HEK293 (cell line): ENCODE measurements around the gene FCRL1.

Experiments used
- CTCF ChIA-PET: fragments of 350-600 bp; formaldehyde crosslinking; extraction: SDS; loops from one replicate; lab custom pipeline; 2021; ENCODE audit warnings: antibody characterized with exemption; lab: Yijun Ruan, JAX
- POLR2A ChIA-PET: fragments of 300-600 bp; formaldehyde crosslinking; extraction: SDS; loops from one replicate; lab custom pipeline; 2020; ENCODE audit warnings: antibody characterized with exemption, inconsistent platforms; lab: Yijun Ruan, JAX
- H3K27ac ChIP-seq: fragments of 200-500 bp; sonication (Bioruptor generic); 2 replicates; pipeline ENCODE4 v1.5.1; 2014; ENCODE audit warnings: low read depth, low read length, control low read depth, inconsistent platforms; ENCODE audit errors: extremely low read depth
- H3K36me3 ChIP-seq, 2 experiments: fragments of 200-500 bp in 1 of 2; sonication (Bioruptor generic) in 1 of 2; 1 replicate in 1 of 2; 2 replicates in 1 of 2; pipeline ENCODE4 v1.5.1; 2014 to 2017; ENCODE audit warnings: inconsistent platforms in 2 of 2, low read length in 2 of 2; ENCODE audit not compliant: control insufficient read depth in 2 of 2, insufficient read depth in 1 of 2
- H3K4me1 ChIP-seq: fragments of 200-500 bp; sonication (Bioruptor generic); 2 replicates; pipeline ENCODE4 v1.5.1; 2014; ENCODE audit warnings: mild to moderate bottlenecking, low read length, inconsistent platforms; ENCODE audit not compliant: control insufficient read depth, insufficient read depth
- H3K4me3 ChIP-seq: 2 replicates; pipeline ENCODE4 v1.5.1; 2011; ENCODE audit warnings: low read depth, mild to moderate bottlenecking, control low read depth, low read length, moderate library complexity
- H3K9me3 ChIP-seq: fragments of 200-500 bp; sonication (Bioruptor generic); 2 replicates; pipeline ENCODE4 v1.5.1; 2014; ENCODE audit warnings: low read depth, low read length, inconsistent platforms; ENCODE audit not compliant: control insufficient read depth, insufficient read depth
- KLF10 ChIP-seq: fragments of 450-650 bp; IDR thresholded peaks from 2 replicates; pipeline ENCODE4 v1.5.1; 2018; ENCODE audit warnings: missing biosample characterization, mild to moderate bottlenecking, missing genetic modification characterization
- SP2 ChIP-seq: fragments of 450-650 bp; formaldehyde crosslinking; IDR thresholded peaks from 2 replicates; pipeline ENCODE4 v1.5.1; 2016; ENCODE audit warnings: missing biosample characterization, missing genetic modification characterization
- TCF7L2 ChIP-seq: IDR thresholded peaks from 2 replicates; pipeline ENCODE4 v1.6.1; 2011; ENCODE audit warnings: low read depth, mild to moderate bottlenecking, inconsistent platforms, low read length, moderate library complexity, borderline replicate concordance
- TRIM28 ChIP-seq: IDR thresholded peaks from 2 replicates; pipeline ENCODE4 v1.6.1; 2011; ENCODE audit warnings: low read length, control low read depth, borderline replicate concordance
- ZBTB21 ChIP-seq: fragments of 450-650 bp; formaldehyde crosslinking; IDR thresholded peaks from 2 replicates; pipeline ENCODE4 v1.5.1; 2017; ENCODE audit warnings: missing biosample characterization, missing genetic modification characterization
- ZNF169 ChIP-seq: fragments of 450-650 bp; formaldehyde crosslinking; IDR thresholded peaks from 2 replicates; pipeline ENCODE4 v1.5.1; 2016; ENCODE audit warnings: missing biosample characterization, missing genetic modification characterization
- ZNF214 ChIP-seq: fragments of 450-650 bp; formaldehyde crosslinking; IDR thresholded peaks from 2 replicates; pipeline ENCODE4 v1.5.1; 2017; ENCODE audit warnings: missing biosample characterization, mild to moderate bottlenecking, missing genetic modification characterization, borderline replicate concordance
- ZNF335 ChIP-seq: fragments of 450-650 bp; formaldehyde crosslinking; conservative IDR thresholded peaks from 2 replicates; pipeline ENCODE4 v1.5.1; 2016; ENCODE audit warnings: missing biosample characterization, missing genetic modification characterization
- ZNF416 ChIP-seq: fragments of 450-650 bp; formaldehyde crosslinking; IDR thresholded peaks from 2 replicates; pipeline ENCODE4 v1.5.1; 2016; ENCODE audit warnings: missing biosample characterization, missing genetic modification characterization
- ZNF529 ChIP-seq: fragments of 450-650 bp; formaldehyde crosslinking; IDR thresholded peaks from 2 replicates; pipeline ENCODE4 v1.5.1; 2017; ENCODE audit warnings: missing genetic modification characterization, missing biosample characterization; ENCODE audit not compliant: insufficient replicate concordance
- ZNF544 ChIP-seq: fragments of 450-650 bp; formaldehyde crosslinking; IDR thresholded peaks from 2 replicates; pipeline ENCODE4 v1.5.0; 2017; ENCODE audit warnings: missing biosample characterization, missing genetic modification characterization
- ZNF677 ChIP-seq: fragments of 450-650 bp; IDR thresholded peaks from 2 replicates; pipeline ENCODE4 v1.5.0; 2018; ENCODE audit warnings: missing biosample characterization, mild to moderate bottlenecking, missing genetic modification characterization, moderate library complexity
- ZNF747 ChIP-seq: fragments of 450-650 bp; formaldehyde crosslinking; IDR thresholded peaks from 2 replicates; pipeline ENCODE4 v1.5.1; 2016; ENCODE audit warnings: missing biosample characterization, missing genetic modification characterization
- ZNF785 ChIP-seq: fragments of 450-650 bp; formaldehyde crosslinking; IDR thresholded peaks from 2 replicates; pipeline ENCODE4 v1.5.1; 2016; ENCODE audit warnings: missing biosample characterization, missing genetic modification characterization
- TF ChIP-seq, protein P1 (sequence below): fragments of 450-650 bp; formaldehyde crosslinking; IDR thresholded peaks from 2 replicates; pipeline ENCODE4 v1.5.1; 2017; ENCODE audit warnings: missing biosample characterization, missing genetic modification characterization
- TF ChIP-seq, protein P2 (sequence below): fragments of 450-650 bp; formaldehyde crosslinking; IDR thresholded peaks from 2 replicates; pipeline ENCODE4 v1.5.1; 2016; ENCODE audit warnings: missing biosample characterization, missing genetic modification characterization
- TF ChIP-seq, protein P3 (sequence below): fragments of 450-650 bp; formaldehyde crosslinking; IDR thresholded peaks from 2 replicates; pipeline ENCODE4 v1.5.1; 2017; ENCODE audit warnings: missing biosample characterization, missing genetic modification characterization
- TF ChIP-seq, protein P4 (sequence below): fragments of 450-650 bp; formaldehyde crosslinking; optimal IDR thresholded peaks from 2 replicates; pipeline ENCODE3; 2016; ENCODE audit warnings: missing biosample characterization, mild to moderate bottlenecking, missing genetic modification characterization
- TF ChIP-seq, protein P5 (sequence below): fragments of 450-650 bp; formaldehyde crosslinking; conservative IDR thresholded peaks from 2 replicates; pipeline ENCODE4 v1.5.1; 2016; ENCODE audit warnings: low read depth, missing biosample characterization, missing genetic modification characterization

FCRL1 gene, protein sequence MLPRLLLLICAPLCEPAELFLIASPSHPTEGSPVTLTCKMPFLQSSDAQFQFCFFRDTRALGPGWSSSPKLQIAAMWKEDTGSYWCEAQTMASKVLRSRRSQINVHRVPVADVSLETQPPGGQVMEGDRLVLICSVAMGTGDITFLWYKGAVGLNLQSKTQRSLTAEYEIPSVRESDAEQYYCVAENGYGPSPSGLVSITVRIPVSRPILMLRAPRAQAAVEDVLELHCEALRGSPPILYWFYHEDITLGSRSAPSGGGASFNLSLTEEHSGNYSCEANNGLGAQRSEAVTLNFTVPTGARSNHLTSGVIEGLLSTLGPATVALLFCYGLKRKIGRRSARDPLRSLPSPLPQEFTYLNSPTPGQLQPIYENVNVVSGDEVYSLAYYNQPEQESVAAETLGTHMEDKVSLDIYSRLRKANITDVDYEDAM

DNA sequence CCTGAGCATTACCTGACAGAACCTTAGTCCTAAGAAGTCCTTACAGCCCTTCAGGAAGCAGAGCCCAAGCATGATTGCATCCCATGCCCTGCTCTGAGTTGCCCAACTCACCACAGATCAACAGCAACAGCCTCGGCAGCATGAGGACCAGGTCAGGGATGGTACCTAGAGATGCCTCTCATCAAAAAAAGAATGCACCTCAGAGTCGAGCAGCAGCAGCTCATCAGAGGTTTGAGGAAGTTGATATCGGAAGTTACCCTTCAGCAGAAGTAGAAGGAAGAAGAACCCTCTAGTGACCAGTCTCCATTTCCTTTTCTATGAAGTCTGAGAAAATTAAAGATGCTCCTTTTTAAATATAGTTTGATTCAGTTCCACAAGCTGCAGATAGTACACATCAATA is at the start of gene FCRL1:
TSS of gene FCRL1 (minus strand) at position 225 of the 400 bp plus-strand sequence. CDS start at position 142, 83 bp downstream.
- ChIA-PET POLR2A (no interaction called here), CTCF (no interaction called here)
- H3K27ac ChIP-seq, result no peak within 1 kb of the TSS
- no peaks in the 10 kb centered on the region for H3K36me3 ChIP-seq
- TF ChIP-seq, protein P1, sequence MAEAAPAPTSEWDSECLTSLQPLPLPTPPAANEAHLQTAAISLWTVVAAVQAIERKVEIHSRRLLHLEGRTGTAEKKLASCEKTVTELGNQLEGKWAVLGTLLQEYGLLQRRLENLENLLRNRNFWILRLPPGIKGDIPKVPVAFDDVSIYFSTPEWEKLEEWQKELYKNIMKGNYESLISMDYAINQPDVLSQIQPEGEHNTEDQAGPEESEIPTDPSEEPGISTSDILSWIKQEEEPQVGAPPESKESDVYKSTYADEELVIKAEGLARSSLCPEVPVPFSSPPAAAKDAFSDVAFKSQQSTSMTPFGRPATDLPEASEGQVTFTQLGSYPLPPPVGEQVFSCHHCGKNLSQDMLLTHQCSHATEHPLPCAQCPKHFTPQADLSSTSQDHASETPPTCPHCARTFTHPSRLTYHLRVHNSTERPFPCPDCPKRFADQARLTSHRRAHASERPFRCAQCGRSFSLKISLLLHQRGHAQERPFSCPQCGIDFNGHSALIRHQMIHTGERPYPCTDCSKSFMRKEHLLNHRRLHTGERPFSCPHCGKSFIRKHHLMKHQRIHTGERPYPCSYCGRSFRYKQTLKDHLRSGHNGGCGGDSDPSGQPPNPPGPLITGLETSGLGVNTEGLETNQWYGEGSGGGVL, result no peak
- TF ChIP-seq KLF10 (tag by site-specific recombination), result no peak
- TF ChIP-seq ZNF214 (tag by site-specific recombination), result no peak
- TF ChIP-seq, protein P2, sequence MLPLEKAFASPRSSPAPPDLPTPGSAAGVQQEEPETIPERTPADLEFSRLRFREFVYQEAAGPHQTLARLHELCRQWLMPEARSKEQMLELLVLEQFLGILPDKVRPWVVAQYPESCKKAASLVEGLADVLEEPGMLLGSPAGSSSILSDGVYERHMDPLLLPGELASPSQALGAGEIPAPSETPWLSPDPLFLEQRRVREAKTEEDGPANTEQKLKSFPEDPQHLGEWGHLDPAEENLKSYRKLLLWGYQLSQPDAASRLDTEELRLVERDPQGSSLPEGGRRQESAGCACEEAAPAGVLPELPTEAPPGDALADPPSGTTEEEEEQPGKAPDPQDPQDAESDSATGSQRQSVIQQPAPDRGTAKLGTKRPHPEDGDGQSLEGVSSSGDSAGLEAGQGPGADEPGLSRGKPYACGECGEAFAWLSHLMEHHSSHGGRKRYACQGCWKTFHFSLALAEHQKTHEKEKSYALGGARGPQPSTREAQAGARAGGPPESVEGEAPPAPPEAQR (tag by site-specific recombination), result no peak
- no peak for TF ChIP-seq TRIM28
- no peak for TF ChIP-seq ZNF747
- TF ChIP-seq, protein P3, sequence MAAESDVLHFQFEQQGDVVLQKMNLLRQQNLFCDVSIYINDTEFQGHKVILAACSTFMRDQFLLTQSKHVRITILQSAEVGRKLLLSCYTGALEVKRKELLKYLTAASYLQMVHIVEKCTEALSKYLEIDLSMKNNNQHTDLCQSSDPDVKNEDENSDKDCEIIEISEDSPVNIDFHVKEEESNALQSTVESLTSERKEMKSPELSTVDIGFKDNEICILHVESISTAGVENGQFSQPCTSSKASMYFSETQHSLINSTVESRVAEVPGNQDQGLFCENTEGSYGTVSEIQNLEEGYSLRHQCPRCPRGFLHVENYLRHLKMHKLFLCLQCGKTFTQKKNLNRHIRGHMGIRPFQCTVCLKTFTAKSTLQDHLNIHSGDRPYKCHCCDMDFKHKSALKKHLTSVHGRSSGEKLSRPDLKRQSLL, result no peak
- TF ChIP-seq ZBTB21 (tag by site-specific recombination), result no peak
- no peak for TF ChIP-seq ZNF544
- no peak for TF ChIP-seq ZNF169 (tag by site-specific recombination)
- TF ChIP-seq ZNF677 (tag by site-specific recombination), result no peak
- TF ChIP-seq TCF7L2, result no peak
- TF ChIP-seq ZNF785 (tag by site-specific recombination), result no peak
- TF ChIP-seq, protein P4, sequence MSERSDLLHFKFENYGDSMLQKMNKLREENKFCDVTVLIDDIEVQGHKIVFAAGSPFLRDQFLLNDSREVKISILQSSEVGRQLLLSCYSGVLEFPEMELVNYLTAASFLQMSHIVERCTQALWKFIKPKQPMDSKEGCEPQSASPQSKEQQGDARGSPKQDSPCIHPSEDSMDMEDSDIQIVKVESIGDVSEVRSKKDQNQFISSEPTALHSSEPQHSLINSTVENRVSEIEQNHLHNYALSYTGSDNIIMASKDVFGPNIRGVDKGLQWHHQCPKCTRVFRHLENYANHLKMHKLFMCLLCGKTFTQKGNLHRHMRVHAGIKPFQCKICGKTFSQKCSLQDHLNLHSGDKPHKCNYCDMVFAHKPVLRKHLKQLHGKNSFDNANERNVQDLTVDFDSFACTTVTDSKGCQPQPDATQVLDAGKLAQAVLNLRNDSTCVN (tag by site-specific recombination), result no peak
- H3K4me3 ChIP-seq, result no peak within 1 kb of the TSS
- H3K9me3 ChIP-seq, result no peaks in the 10 kb centered on the region
- no peaks in the 10 kb centered on the region for H3K4me1 ChIP-seq

DNA sequence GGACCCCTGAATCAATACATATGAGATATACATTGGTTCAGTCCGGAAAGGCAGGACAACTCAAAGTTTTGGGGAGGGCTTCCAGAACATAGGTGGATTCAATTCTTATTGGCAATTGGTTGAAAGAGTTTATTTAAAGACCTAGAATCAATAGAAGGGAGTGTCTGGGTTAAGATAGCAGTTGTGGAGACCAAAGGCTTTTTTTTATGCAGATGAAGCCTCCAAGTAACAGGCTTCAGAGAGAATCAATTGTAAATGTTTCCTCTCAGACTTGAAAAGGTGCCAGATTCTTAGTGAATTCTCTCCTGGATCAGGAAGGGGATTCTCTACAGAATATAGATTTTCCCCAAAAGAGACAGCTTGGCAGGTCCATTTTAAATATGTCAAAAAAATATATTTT is 48.7 kb upstream of the FCRL1 start:
- no peak overlapping the region for H3K27ac ChIP-seq
- CTCF ChIA-PET, result no interaction called here
- H3K4me3 ChIP-seq, result no peak overlapping the region
- TF ChIP-seq ZNF529 (tag by site-specific recombination) (no peak), SP2 (no peak), ZNF416 (tag by site-specific recombination) (no peak), ZNF335 (tag by site-specific recombination) (no peak)
- TF ChIP-seq, protein P5, sequence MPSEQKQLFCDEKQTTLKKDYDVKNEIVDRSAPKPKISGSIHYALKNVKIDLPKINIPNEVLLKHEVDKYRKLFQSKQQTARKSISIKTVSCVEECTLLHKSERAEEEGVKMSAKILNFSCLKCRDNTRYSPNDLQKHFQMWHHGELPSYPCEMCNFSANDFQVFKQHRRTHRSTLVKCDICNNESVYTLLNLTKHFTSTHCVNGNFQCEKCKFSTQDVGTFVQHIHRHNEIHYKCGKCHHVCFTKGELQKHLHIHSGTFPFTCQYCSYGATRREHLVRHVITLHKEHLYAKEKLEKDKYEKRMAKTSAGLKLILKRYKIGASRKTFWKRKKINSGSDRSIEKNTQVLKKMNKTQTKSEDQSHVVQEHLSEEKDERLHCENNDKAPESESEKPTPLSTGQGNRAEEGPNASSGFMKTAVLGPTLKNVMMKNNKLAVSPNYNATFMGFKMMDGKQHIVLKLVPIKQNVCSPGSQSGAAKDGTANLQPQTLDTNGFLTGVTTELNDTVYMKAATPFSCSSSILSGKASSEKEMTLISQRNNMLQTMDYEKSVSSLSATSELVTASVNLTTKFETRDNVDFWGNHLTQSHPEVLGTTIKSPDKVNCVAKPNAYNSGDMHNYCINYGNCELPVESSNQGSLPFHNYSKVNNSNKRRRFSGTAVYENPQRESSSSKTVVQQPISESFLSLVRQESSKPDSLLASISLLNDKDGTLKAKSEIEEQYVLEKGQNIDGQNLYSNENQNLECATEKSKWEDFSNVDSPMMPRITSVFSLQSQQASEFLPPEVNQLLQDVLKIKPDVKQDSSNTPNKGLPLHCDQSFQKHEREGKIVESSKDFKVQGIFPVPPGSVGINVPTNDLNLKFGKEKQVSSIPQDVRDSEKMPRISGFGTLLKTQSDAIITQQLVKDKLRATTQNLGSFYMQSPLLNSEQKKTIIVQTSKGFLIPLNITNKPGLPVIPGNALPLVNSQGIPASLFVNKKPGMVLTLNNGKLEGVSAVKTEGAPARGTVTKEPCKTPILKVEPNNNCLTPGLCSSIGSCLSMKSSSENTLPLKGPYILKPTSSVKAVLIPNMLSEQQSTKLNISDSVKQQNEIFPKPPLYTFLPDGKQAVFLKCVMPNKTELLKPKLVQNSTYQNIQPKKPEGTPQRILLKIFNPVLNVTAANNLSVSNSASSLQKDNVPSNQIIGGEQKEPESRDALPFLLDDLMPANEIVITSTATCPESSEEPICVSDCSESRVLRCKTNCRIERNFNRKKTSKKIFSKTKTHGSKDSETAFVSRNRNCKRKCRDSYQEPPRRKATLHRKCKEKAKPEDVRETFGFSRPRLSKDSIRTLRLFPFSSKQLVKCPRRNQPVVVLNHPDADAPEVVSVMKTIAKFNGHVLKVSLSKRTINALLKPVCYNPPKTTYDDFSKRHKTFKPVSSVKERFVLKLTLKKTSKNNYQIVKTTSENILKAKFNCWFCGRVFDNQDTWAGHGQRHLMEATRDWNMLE (tag by site-specific recombination), result no peak
- POLR2A ChIA-PET, result no interaction called here
- no peaks in the 10 kb centered on the region for H3K4me1 ChIP-seq
- H3K36me3 ChIP-seq, result no peaks in the 10 kb centered on the region
- H3K9me3 ChIP-seq, result no peaks in the 10 kb centered on the region
